Liver (tissue), 9 donors: ENCODE data around the gene HNRNPC. TPM values are rescaled to one million over a fixed set of nuclear protein-coding genes. Genes with fewer than 3 reads are reported as not detected.
A peak's percentile ranks its signal among the peaks of the same experiment; 100 is the strongest.

Source experiments
- DNase-seq: peaks from one replicate; pipeline ENCODE4 v3.0.0-alpha.2; 2017; ENCODE audit warnings: low spot score
- H3K27ac ChIP-seq, 2 donors: one replicate each; pipeline ENCODE4 v1.7.0; 2013; ENCODE audit warnings: inconsistent platforms in 2 of 2, low read length in 2 of 2, control low read depth in 1 of 2, low read depth in 1 of 2, mild to moderate bottlenecking in 1 of 2
- H3K27me3 ChIP-seq, 4 donors: one replicate each; pipeline versions ENCODE4 v1.6.1 to v1.7.0; 2013; ENCODE audit warnings: low read length in 3 of 4, inconsistent platforms in 1 of 4, mild to moderate bottlenecking in 1 of 4, moderate library complexity in 1 of 4; ENCODE audit not compliant: control insufficient read depth in 4 of 4, insufficient read depth in 4 of 4
- H3K36me3 ChIP-seq, 4 donors: one replicate each; pipeline versions ENCODE4 v1.6.1 to v1.7.0; 2013; ENCODE audit warnings: low read length in 3 of 4, mild to moderate bottlenecking in 3 of 4, low read depth in 1 of 4, moderate library complexity in 1 of 4; ENCODE audit not compliant: control insufficient read depth in 4 of 4, insufficient read depth in 3 of 4
- H3K4me1 ChIP-seq, 4 donors: one replicate each; pipeline versions ENCODE4 v1.6.1 to v1.7.0; 2013; ENCODE audit warnings: low read length in 3 of 4, mild to moderate bottlenecking in 3 of 4, moderate library complexity in 1 of 4; ENCODE audit not compliant: control insufficient read depth in 4 of 4, insufficient read depth in 4 of 4
- H3K4me3 ChIP-seq, 3 donors: one replicate each; pipeline versions ENCODE4 v1.6.1 to v1.7.0; 2013; ENCODE audit warnings: low read length in 3 of 3, control low read depth in 1 of 3, low read depth in 1 of 3, mild to moderate bottlenecking in 1 of 3
- H3K9ac ChIP-seq, 2 donors: one replicate each; pipeline ENCODE4 v1.7.0; 2013; ENCODE audit warnings: low read length in 2 of 2, mild to moderate bottlenecking in 2 of 2, moderate library complexity in 2 of 2, control low read depth in 1 of 2, low read depth in 1 of 2
- H3K9me3 ChIP-seq, 4 donors: one replicate each; pipeline versions ENCODE4 v1.6.1 to v1.7.0; 2013; ENCODE audit warnings: low read length in 3 of 4; ENCODE audit not compliant: control insufficient read depth in 4 of 4
- EGR1 ChIP-seq, 2 donors: IDR thresholded peaks; 2 replicates each; pipeline ENCODE4 v1.6.1; 2016 to 2018; ENCODE audit warnings: antibody characterized with exemption in 2 of 2, low read depth in 2 of 2
- FOXA1 ChIP-seq: IDR thresholded peaks from 2 replicates; pipeline ENCODE4 v1.6.1; 2016; ENCODE audit warnings: antibody characterized with exemption
- FOXA2 ChIP-seq: IDR thresholded peaks from 2 replicates; pipeline ENCODE4 v1.6.1; 2016; ENCODE audit warnings: antibody characterized with exemption
- GABPA ChIP-seq, 2 donors: IDR thresholded peaks in 1 of 2; conservative IDR thresholded peaks in 1 of 2; 2 replicates each; pipeline ENCODE4 v1.6.1; 2016; ENCODE audit warnings: antibody characterized with exemption in 2 of 2, mild to moderate bottlenecking in 1 of 2, moderate library complexity in 1 of 2
- HNF4A ChIP-seq, 2 donors: conservative IDR thresholded peaks; 2 replicates each; pipeline ENCODE4 v1.6.1; 2016; ENCODE audit warnings: antibody characterized with exemption in 2 of 2, mild to moderate bottlenecking in 2 of 2
- HNF4G ChIP-seq: IDR thresholded peaks from 2 replicates; pipeline ENCODE4 v1.6.1; 2016; ENCODE audit warnings: antibody characterized with exemption
- JUND ChIP-seq, 2 donors: IDR thresholded peaks; 2 replicates each; pipeline ENCODE4 v1.6.1; 2016; ENCODE audit warnings: antibody characterized with exemption in 2 of 2
- NR2F2 ChIP-seq: IDR thresholded peaks from 2 replicates; pipeline ENCODE4 v1.6.1; 2016; ENCODE audit warnings: antibody characterized with exemption
- RAD21 ChIP-seq, 2 donors: IDR thresholded peaks; 2 replicates each; pipeline ENCODE4 v1.6.1; 2016; ENCODE audit warnings: antibody characterized with exemption in 2 of 2, mild to moderate bottlenecking in 2 of 2
- RXRA ChIP-seq, 2 donors: IDR thresholded peaks; 2 replicates each; pipeline ENCODE4 v1.6.1; 2017 to 2018; ENCODE audit warnings: antibody characterized with exemption in 2 of 2, mild to moderate bottlenecking in 1 of 2
- SP1 ChIP-seq: IDR thresholded peaks from 2 replicates; pipeline ENCODE4 v1.6.1; 2018; ENCODE audit warnings: antibody characterized with exemption, mild to moderate bottlenecking
- TAF1 ChIP-seq: conservative IDR thresholded peaks from 2 replicates; pipeline ENCODE4 v1.6.1; 2016; ENCODE audit warnings: antibody characterized with exemption, mild to moderate bottlenecking
- YY1 ChIP-seq: IDR thresholded peaks from 2 replicates; pipeline ENCODE4 v1.6.1; 2016; ENCODE audit warnings: antibody characterized with exemption, mild to moderate bottlenecking
- WGBS: extraction: QIAGEN DNeasy Blood & Tissue Kit; methylation state at CpG from one replicate; pipeline ENCODE4 v1.1.7; 2013; 5-methylcytosine and 5-hydroxymethylcytosine counted together
- polyA plus RNA-seq, 2 donors: library from polyadenylated mRNA; stranded (reverse) in 1 of 2; unstranded in 1 of 2; fragments of 200-250 nt in 1 of 2; fragments of >200 nt in 1 of 2; fragmentation: Nextera tagmentation in 1 of 2; extraction: Ambion mirVana in 1 of 2; gene quantifications; one replicate each; pipeline versions ENCODE4 v1.2.1 to v1.2.3, GENCODE V29; 2013 to 2015
- total RNA-seq, 2 donors: library from RNA; depleted of rRNA; stranded (reverse); fragments of >200 nt; gene quantifications; one replicate each; pipeline ENCODE4 v1.2.3, GENCODE V29; 2014
- TF ChIP-seq, protein P1 (sequence below): fragments of 150-350 bp; IDR thresholded peaks from 2 replicates; pipeline ENCODE4 v1.5.1; 2017; ENCODE audit warnings: improper control_type of control experiment, low read depth, low read length; ENCODE audit not compliant: missing input control
- TF ChIP-seq, protein P2 (sequence below): IDR thresholded peaks from 2 replicates; pipeline ENCODE4 v1.6.1; 2016; ENCODE audit warnings: antibody characterized with exemption
- TF ChIP-seq, protein P3 (sequence below): IDR thresholded peaks from 2 replicates; pipeline ENCODE4 v1.6.1; 2016; ENCODE audit warnings: antibody characterized with exemption
- TF ChIP-seq, protein P4 (sequence below): IDR thresholded peaks from 2 replicates; pipeline ENCODE4 v1.6.1; 2016; ENCODE audit warnings: antibody characterized with exemption, mild to moderate bottlenecking
- TF ChIP-seq, protein P5 (sequence below): IDR thresholded peaks from 2 replicates; pipeline ENCODE4 v1.6.1; 2016; ENCODE audit warnings: antibody characterized with exemption
- donor health status: healthy.
- donor health status: healthy.
- donor health status: healthy.
- donor health status: healthy.
- donor health status: healthy.

Gene HNRNPC
- total and polyA plus RNA-seq, 4 donors = 119 to 384 (median 270) TPM

DNA sequence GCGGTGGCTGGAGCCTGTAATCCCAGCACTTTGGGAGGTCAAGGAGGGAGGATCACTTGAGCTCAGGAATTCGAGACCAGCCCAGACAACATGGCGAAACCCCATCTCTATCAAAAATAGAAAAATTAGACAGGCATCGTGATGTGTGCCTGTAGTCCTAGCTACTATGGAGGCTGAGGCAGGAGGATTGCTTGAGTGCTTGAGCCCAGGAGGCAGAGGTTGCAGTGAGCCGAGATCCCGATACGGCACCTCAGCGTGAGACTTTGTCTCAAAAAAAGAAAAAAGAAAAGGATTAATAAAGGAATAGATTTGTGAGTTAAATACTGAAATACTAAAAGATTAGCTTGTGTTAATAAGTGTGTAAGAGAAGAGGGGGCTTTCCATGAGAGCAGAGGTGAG, 40.0 kb upstream of the HNRNPC start:
- H3K36me3 ChIP-seq = no peaks in the 10 kb centered on the region
- peak overlapping the region; percentile 20 to 22 (median 21) for H3K4me3 ChIP-seq
- no peaks in the 10 kb centered on the region for H3K9me3 ChIP-seq
- H3K9ac ChIP-seq = peak overlapping the region in 1 of 2 donors; percentile 66
- TF ChIP-seq RAD21 (IDR thresholded peaks at IDR 0.05) (no peak), TAF1 (no peak), HNF4G (no peak), FOXA1 (no peak), FOXA2 (no peak), JUND (IDR thresholded peaks at IDR 0.05) (no peak), YY1 (no peak), NR2F2 (no peak), HNF4A (conservative IDR thresholded peaks at IDR 0.05) (no peak)
- TF ChIP-seq, protein P1, sequence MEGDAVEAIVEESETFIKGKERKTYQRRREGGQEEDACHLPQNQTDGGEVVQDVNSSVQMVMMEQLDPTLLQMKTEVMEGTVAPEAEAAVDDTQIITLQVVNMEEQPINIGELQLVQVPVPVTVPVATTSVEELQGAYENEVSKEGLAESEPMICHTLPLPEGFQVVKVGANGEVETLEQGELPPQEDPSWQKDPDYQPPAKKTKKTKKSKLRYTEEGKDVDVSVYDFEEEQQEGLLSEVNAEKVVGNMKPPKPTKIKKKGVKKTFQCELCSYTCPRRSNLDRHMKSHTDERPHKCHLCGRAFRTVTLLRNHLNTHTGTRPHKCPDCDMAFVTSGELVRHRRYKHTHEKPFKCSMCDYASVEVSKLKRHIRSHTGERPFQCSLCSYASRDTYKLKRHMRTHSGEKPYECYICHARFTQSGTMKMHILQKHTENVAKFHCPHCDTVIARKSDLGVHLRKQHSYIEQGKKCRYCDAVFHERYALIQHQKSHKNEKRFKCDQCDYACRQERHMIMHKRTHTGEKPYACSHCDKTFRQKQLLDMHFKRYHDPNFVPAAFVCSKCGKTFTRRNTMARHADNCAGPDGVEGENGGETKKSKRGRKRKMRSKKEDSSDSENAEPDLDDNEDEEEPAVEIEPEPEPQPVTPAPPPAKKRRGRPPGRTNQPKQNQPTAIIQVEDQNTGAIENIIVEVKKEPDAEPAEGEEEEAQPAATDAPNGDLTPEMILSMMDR = no peak
- 74% methylated on average over 8 of the region's 8 CpGs for WGBS
- H3K27ac ChIP-seq = peak overlapping the region; percentile 77 to 85
- H3K4me1 ChIP-seq = peaks cover 0 to 11% (median 7%) of the 10 kb centered on the region in 4 donors
- DNase-seq = no peak
- H3K27me3 ChIP-seq = no peaks in the 10 kb centered on the region

DNA sequence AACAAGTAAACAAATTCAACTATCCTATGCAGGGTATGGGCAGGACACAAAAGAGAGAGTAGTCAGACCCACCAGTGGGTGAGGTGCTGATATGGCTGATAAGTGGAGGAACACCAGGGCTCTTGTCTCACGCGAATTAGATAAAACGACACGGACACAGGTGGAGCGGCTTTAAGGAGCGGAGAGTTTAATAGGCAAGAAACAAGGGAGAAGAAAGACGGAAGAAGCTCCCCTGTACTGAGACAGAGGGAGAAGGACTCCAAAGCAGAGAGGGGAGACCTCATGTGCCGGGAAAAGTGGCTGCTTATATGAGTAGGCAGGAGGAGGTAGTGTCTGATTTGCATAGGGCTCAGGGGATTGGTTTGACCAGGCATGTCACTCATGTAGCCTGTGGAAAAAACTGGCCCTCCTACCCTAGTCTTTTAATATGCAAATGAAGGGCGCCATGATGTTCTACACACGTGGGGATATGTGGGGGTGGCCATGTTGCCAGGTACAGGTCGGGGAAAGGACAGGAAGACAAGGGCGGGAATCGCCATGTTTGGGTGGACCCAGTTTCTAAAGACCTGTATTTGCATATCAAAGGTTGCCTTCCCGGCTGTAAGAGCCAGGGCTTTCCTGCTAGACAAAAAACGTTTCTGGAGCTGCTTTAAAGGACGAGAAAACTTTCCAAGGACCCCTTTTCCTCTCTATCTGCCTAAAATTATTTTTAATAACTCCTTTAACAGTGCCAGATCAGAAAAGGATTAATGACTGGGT, 39.4 kb upstream of the HNRNPC start:
- Histone ChIP-seq H3K9ac (peak overlapping the region in 1 of 2 donors; percentile 97), H3K27me3 (no peaks in the 10 kb centered on the region), H3K4me1 (peaks cover 0 to 11% (median 7%) of the 10 kb centered on the region in 4 donors), H3K27ac (peak overlapping the region; percentile 87 to 99), H3K36me3 (no peaks in the 10 kb centered on the region), H3K4me3 (peak overlapping the region; percentile 46 to 75 (median 71)), H3K9me3 (no peaks in the 10 kb centered on the region)
- peak; percentile 71 for DNase-seq
- TF ChIP-seq TAF1 (peak; percentile 86), HNF4G (peak; percentile 18), YY1 (peak; percentile 99), FOXA1 (peak; percentile 34), HNF4A (conservative IDR thresholded peaks at IDR 0.05) (peak; percentile 73 to 75), RXRA (IDR thresholded peaks at IDR 0.05) (peak; percentile 84 to 91), JUND (IDR thresholded peaks at IDR 0.05) (peak; percentile 33 to 35), FOXA2 (peak; percentile 14), EGR1 (IDR thresholded peaks at IDR 0.05; ENCODE audit: low read depth in 2 of 2) (peak; percentile 69 to 75), NR2F2 (no peak), GABPA (IDR thresholded peaks at IDR 0.05 in 1 of 2, conservative IDR thresholded peaks at IDR 0.05 in 1 of 2) (peak in 1 of 2 donors; percentile 73), SP1 (peak; percentile 84), RAD21 (IDR thresholded peaks at IDR 0.05) (peak in 1 of 2 donors; percentile 15)
- TF ChIP-seq, protein P2, sequence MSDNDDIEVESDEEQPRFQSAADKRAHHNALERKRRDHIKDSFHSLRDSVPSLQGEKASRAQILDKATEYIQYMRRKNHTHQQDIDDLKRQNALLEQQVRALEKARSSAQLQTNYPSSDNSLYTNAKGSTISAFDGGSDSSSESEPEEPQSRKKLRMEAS = peak; percentile 90
- TF ChIP-seq, protein P3, sequence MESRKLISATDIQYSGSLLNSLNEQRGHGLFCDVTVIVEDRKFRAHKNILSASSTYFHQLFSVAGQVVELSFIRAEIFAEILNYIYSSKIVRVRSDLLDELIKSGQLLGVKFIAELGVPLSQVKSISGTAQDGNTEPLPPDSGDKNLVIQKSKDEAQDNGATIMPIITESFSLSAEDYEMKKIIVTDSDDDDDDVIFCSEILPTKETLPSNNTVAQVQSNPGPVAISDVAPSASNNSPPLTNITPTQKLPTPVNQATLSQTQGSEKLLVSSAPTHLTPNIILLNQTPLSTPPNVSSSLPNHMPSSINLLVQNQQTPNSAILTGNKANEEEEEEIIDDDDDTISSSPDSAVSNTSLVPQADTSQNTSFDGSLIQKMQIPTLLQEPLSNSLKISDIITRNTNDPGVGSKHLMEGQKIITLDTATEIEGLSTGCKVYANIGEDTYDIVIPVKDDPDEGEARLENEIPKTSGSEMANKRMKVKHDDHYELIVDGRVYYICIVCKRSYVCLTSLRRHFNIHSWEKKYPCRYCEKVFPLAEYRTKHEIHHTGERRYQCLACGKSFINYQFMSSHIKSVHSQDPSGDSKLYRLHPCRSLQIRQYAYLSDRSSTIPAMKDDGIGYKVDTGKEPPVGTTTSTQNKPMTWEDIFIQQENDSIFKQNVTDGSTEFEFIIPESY = no peak
- TF ChIP-seq, protein P4, sequence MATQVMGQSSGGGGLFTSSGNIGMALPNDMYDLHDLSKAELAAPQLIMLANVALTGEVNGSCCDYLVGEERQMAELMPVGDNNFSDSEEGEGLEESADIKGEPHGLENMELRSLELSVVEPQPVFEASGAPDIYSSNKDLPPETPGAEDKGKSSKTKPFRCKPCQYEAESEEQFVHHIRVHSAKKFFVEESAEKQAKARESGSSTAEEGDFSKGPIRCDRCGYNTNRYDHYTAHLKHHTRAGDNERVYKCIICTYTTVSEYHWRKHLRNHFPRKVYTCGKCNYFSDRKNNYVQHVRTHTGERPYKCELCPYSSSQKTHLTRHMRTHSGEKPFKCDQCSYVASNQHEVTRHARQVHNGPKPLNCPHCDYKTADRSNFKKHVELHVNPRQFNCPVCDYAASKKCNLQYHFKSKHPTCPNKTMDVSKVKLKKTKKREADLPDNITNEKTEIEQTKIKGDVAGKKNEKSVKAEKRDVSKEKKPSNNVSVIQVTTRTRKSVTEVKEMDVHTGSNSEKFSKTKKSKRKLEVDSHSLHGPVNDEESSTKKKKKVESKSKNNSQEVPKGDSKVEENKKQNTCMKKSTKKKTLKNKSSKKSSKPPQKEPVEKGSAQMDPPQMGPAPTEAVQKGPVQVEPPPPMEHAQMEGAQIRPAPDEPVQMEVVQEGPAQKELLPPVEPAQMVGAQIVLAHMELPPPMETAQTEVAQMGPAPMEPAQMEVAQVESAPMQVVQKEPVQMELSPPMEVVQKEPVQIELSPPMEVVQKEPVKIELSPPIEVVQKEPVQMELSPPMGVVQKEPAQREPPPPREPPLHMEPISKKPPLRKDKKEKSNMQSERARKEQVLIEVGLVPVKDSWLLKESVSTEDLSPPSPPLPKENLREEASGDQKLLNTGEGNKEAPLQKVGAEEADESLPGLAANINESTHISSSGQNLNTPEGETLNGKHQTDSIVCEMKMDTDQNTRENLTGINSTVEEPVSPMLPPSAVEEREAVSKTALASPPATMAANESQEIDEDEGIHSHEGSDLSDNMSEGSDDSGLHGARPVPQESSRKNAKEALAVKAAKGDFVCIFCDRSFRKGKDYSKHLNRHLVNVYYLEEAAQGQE = peak; percentile 76
- TF ChIP-seq, protein P1 = no peak
- TF ChIP-seq, protein P5, sequence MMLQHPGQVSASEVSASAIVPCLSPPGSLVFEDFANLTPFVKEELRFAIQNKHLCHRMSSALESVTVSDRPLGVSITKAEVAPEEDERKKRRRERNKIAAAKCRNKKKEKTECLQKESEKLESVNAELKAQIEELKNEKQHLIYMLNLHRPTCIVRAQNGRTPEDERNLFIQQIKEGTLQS = peak; percentile 23
- WGBS = 1% methylated on average over 16 of the region's 16 CpGs
